Stimulated activated CD8-positive, alpha-beta memory T cell treated with anti-CD3 and anti-CD28 coated beads, Interleukin-7, amount 100 ng/mL, for 1 hour (primary cell): ENCODE results near the gene NUDT3.
"Not testable (repeated sequence)": the region's sequence is repeated elsewhere in the genome, so short reads cannot be mapped to it uniquely, and the experiment has no call there.

Experiments
- DNase-seq, 2 donors: peaks; one replicate each; pipeline ENCODE4 v3.0.0-alpha.2; 2020; ENCODE audit warnings: low read depth in 2 of 2

NUDT3 gene

GRCh38 chr6:34370361-34370760 is 22.1 kb downstream of the NUDT3 start:
- DNase-seq = no peak

DNA sequence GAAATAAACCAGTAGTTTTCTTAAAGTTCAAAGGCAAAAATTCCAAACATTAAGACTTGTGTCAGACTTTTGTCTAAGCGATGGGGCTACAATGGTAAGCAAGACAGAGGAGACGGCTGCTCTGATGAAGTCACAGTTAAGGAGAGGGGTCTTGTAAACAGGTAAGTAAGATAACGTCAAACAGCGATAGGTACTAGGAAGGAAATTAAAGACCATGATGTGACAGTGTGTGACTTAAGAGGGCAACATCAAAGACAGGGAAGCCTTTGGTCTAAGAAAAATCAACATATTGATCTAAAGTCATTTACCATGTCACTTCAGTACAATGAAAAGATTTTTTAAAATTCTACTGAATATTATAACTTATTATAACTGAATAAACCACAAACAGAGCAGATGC is 23.1 kb downstream of the NUDT3 start:
- DNase-seq = no peak

- DNase-seq = no peak
These were observed 25.9 kb downstream of the NUDT3 start for GRCh38 chr6:34366639-34366921.

GRCh38 chr6:34365781-34366638 is 26.5 kb downstream of the NUDT3 start:
- not testable (repeated sequence) for DNase-seq

- not testable (repeated sequence) for DNase-seq
These were observed 28.8 kb downstream of the NUDT3 start for GRCh38 chr6:34363681-34364075.

DNA sequence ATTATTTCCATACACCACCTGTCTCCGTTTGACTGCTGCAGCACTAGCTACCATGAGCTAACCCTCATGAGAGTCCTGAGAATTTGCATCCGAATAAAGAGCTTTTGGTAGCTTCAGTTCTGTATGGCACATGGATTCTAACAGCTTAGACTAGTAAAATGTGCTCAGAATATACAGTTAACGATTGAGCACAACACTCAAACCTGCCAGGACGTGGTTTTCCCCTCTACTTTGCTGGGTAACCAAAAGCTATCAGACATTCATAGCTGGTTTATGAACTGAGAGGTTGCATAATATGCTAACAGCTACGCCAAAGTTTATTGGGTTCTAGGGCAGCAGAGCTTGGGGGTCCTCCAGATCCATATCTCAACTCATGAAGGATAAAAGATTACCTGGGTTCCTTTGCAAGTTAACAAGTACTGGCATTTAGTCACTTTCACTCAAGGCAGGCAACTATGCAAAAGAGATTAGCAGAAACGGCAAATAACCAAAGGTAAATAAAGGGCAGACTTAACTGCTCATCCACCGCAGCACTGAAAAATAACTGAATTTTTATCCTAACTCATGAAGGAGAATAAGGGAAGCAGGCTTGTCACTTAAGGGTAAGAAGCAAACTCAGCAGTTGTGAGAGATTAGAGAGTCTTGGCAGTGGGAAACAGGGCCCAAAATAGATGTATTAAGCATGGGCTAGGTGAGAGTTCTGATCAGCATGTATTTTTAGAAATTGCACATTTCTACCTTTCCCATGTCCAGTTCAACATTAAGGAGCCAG is 29.4 kb downstream of the NUDT3 start:
- no peak for DNase-seq

DNA sequence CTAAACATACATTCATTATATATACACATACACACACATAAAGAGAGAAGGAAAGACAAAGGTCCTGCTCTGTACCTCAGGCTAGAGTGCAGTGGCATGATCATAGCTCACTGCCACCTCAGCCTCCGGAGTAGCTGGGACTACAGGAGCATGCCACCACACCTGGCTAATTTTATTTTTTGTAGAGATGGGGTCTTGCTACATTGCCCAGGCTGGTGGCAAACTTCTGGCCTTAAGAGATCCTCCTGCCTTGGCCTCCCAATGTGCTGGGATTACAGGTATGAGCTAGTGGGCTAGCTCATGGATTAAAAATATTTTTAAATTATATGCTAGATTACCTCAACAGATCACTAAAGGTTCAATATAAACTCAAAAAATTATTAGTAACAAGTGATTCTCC is 30.3 kb downstream of the NUDT3 start:
- DNase-seq = no peak

DNA sequence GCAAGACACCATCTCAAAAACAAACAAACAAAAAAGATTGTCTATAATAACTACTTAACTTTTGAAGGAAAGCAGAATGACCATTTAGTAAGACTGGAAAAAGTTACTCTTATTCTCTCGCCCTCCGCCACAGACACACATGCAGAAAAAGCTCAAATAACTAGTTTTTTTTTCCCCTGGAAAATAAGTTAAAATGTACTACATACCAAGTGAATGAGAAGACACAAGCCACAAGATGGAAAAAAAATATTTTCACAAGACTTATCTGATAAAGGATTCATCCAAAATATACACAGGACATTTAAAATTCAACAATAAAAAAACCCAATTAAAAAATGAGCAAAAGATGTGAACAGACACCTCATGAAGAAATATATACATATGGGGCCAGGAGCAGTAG is 31.9 kb downstream of the NUDT3 start:
- DNase-seq = no peak

- no peak for DNase-seq
These were observed 32.9 kb downstream of the NUDT3 start for GRCh38 chr6:34359418-34360158.

GRCh38 chr6:34358389-34358905 is 34.0 kb downstream of the NUDT3 start:
- DNase-seq = no peak

DNA sequence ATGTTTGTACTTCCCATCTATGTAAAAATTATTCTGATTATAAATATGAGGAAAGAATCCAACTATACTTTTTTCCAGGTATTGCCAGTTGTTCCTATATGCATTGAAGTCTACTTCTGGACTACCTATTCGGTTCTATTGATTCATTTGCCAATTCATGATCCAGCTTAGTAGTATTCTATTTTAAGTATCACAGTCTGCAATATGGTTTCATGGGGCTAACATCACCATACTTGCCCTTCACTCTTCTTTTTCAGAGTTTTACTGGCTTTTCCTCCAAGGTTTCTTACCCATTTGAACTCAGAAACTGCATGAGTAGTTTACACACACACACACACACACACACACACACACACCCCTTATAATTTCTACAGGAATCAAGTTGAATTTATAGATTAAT is 34.5 kb downstream of the NUDT3 start:
- DNase-seq = no peak

GRCh38 chr6:34355889-34356288 is 36.6 kb downstream of the NUDT3 start:
- no peak for DNase-seq

DNA sequence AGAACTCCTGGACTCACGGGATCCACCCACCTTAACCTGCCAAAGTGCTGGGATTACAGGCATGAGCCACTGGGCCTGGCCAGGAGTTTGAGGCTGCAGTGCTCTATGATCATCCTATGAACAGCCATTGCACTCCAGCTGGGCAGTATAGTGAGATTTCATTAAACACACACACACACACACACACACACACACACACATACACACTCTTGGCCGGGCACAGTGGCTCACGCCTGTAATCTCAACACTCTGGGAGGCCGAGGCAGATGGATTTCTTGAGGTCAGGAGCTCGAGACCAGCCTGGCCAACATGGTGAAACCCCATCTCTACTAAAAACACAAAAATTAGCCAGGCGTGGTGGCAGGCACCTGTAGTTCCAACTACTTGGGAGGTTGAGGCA is 38.2 kb downstream of the NUDT3 start:
- DNase-seq = not testable (repeated sequence)

DNA sequence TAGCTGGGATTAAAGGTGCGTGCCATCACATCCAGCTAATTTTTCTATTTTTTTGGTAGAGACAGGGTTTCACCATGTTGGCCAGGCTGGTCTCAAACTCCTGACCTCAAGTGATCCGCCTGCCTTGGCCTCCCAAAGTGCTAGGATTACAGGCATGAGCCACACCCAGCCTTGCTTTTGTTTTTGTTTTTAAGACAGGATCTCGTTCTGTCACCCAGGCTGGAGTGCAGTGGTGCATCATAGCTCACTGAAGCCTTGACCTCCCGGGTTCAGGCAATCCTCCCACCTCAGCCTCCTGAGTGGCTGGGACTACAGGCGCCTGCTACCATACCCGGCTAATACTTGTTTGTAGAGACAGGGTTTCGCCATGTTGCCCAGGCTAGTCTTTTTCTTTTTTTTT is 38.9 kb downstream of the NUDT3 start:
- not testable (repeated sequence) for DNase-seq

DNA sequence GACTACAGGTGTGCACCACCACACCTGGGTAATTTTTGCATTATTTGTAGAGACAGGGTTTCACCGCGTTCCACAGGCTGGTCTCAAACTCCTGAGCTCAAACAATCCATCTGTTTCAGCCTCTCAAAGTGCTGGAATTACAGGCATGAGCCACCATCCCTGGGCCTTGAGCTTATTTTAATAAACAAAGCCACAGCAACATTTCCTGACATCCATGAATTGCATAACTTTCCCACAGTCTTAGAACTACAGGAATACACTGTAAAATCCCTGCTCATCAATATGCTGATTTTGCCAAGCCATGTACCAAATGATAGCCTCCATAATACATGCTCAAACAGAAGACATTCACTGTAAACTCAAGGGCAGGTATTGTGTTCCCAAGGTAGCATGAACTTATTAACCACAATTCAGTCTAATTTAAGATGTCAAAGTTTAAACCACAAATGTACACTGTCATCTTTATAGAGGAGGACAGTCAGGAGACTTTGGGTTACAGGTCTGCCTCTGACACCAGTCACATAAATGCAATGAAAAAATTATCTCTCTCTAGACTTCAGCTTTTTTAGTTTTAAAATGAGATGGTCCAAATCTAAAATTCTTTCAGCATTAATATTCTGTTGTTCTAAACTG is 40.0 kb downstream of the NUDT3 start:
- no peak for DNase-seq

DNA sequence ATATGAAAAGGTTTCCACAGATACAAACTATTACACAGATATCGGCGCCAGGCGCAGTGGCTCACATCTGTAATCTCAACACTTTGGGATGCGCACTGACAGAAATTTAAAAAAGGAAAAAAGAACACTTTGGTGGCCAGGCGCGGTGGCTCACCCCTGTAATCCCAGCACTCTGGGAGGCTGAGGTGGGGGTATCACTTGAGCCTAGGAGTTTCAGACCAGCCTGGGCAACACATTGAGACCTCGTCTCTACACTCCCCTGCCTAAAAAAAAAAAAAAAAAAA is 41.6 kb downstream of the NUDT3 start:
- no peak for DNase-seq

DNA sequence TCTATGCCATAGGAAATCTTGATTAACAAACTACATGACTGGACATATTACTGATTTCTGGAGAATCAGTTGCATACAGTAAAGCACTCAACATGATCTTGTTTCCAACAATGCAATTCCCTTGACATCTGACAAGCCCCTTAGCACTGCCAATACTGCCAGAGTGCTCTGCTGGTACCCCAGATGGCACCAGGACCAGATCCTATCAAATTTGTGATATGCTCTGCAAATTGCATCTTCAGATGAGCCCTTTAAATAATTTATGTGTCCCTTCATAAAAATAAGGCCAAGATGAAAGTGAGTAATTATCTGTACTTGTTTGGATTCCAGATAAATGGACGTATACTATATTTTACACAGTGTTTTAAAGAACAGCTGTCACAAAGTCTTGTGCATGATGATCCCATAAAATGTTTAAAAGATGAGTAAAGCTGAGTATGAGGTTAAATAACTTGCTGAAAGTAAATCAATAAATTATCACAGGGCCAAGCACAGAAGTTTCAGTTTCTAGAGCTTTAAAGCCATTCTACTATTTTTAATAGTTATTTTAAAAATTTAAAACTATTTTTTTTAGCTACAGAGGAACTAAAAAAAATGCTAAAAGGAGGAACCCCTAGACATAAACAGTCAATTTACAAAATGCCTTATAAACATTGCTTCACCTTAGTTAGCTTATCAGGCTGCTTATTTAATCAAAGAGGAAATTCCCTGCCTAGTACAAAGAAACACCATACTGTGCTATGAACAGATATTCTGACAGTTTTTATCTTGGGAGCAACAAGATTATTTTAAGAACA is 42.1 kb downstream of the NUDT3 start:
- DNase-seq = no peak

DNA sequence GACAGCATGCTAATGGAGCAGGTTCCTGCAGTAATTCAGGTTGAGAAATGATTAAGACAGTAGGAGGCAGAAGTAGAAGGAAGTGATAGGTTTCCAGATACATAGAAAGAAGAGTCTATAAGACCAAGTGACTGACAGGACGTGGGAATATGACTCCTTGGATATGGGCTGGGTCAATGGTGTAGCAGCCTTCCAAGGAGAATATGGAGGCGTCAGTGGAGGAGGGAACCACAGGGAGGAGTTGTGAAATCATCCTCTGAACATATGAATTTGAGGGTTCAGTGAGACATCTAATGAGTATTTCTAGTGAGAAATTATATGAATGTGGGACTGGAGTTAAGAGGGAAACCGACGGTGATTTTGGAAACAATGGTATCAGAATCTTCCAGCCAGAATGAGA is 43.3 kb downstream of the NUDT3 start:
- DNase-seq = no peak

DNA sequence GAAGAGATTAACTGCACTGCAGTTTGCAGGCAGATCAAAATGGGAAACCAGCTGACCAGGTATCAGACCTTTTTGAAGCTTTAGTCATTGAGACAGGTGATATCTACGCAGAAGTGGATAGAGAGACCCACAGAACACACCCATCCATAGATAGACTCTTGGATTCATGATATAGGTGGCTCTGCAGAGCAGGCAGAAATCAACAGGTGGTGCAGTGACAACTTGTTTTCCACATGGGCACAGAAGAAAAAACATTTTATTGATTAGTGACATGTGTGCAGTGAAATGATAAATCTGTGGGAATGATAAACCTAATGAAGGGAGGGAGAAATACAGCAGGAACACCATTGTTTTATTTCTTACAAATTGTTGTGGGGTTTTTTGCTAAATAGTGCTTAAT is 45.2 kb downstream of the NUDT3 start:
- DNase-seq = no peak

- DNase-seq = no peak
These were observed 46.0 kb downstream of the NUDT3 start for GRCh38 chr6:34346175-34347119.
